Measurements from ENCODE around the gene PPIP5K2. TPM values are rescaled to one million over a fixed set of nuclear protein-coding genes. Genes with fewer than 3 reads are reported as not detected.
"Not testable (repeated sequence)": the region's sequence is repeated elsewhere in the genome, so short reads cannot be mapped to it uniquely, and the experiment has no call there.

The PPIP5K2 gene
- polyA plus RNA-seq (2013, experiment 1 of 2): 37.8 TPM
- polyA plus RNA-seq (2013, experiment 2 of 2): 41.1 TPM

DNA sequence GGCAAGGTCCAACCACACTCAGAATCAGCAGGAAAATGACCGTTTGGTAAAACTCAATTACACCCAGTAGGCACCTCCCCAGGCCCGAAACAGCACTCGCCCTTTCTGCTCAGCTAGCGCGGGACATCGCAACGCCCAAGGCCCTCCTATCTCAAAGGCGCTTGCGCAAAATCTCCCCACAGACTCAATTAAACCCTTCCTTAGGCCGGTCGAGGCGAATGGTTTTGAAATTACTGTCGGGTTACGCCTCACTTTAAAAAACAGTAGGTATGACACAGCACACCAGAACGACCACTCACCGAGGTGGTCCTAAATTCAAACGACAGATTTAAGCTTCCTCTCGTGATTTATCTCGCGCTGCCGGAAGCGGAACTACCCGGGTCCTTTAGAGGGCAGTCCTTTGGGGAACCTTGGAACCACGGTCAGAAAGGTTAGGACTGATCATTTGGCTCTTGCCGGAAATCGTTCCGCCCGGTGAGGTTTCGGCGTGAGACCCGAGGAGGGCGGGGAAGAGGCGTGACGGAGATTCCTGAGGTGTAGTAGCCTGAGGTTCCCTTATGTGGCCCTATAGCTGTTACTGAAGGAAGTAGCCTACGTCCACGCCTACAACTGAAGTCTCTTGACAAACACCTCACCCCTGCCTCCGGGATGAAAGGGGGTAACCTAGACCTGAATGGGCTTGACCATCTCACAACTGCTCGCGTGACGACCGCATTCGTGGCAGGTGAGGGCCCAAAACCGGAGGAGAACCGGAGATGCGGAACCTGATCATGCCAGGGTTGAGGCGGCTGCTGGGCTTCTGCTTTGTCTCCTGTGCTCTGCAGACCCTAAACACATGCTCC lies at the start of gene PPIP5K2, which contains the start of gene GIN1:
Gene PPIP5K2, plus strand, starts transcription at position 537 of the 842 bp plus-strand sequence. CDS start 9,289 bp downstream, outside the sequence.
Gene GIN1, minus strand, starts transcription at position 374 of the 842 bp plus-strand sequence. CDS start 11,431 bp downstream, outside the sequence.
- peak within 1 kb of the TSS; percentile 96 for H3K27ac ChIP-seq (ENCODE audit: low read depth, low read length)
- WGBS: under 1% methylated on average over 46 of the region's 46 CpGs
- no peaks in the 10 kb centered on the region for H3K27me3 ChIP-seq (ENCODE audit: insufficient read depth, low read length)
- H3K9ac ChIP-seq (ENCODE audit: low read depth, low read length): peak within 1 kb of the TSS; percentile 97
- no peaks in the 10 kb centered on the region for H3K9me3 ChIP-seq (ENCODE audit: insufficient read depth, low read depth, low read length)
- peak within 1 kb of the TSS; percentile 98 for H3K4me3 ChIP-seq (ENCODE audit: low read length)
- no peaks in the 10 kb centered on the region for H3K36me3 ChIP-seq (ENCODE audit: insufficient read depth, low read length)
- H3K4me1 ChIP-seq (ENCODE audit: insufficient read depth, low read length): peaks cover 17% of the 10 kb centered on the region; the same call in 1 of the 2 replicates

GRCh38 chr5:103073500-103073899 lies 46.6 kb upstream of the PPIP5K2 start:
- 79% methylated on average over 4 of the region's 4 CpGs for WGBS
- not testable (repeated sequence) for H3K4me1 ChIP-seq (ENCODE audit: insufficient read depth, low read length)

GRCh38 chr5:103075442-103075841 lies 44.7 kb upstream of the PPIP5K2 start:
- Histone ChIP-seq H3K9ac (ENCODE audit: low read depth, low read length) (no peak overlapping the region), H3K4me1 (ENCODE audit: insufficient read depth, low read length) (no peaks in the 10 kb centered on the region), H3K36me3 (ENCODE audit: insufficient read depth, low read length) (no peaks in the 10 kb centered on the region), H3K27ac (ENCODE audit: low read depth, low read length) (no peak overlapping the region), H3K27me3 (ENCODE audit: insufficient read depth, low read length) (no peaks in the 10 kb centered on the region), H3K4me3 (ENCODE audit: low read length) (no peak overlapping the region), H3K9me3 (ENCODE audit: insufficient read depth, low read depth, low read length) (peaks cover 44% of the 10 kb centered on the region)
- 84% methylated on average over 4 of the region's 4 CpGs for WGBS

More at GRCh38 chr5:103073500-103073899, 46.6 kb upstream of the PPIP5K2 start:
- peaks cover 27% of the 10 kb centered on the region for H3K9me3 ChIP-seq (ENCODE audit: insufficient read depth, low read depth, low read length)
- not testable (repeated sequence) for H3K27ac ChIP-seq (ENCODE audit: low read depth, low read length); H3K9ac ChIP-seq (ENCODE audit: low read depth, low read length); H3K4me3 ChIP-seq (ENCODE audit: low read length); H3K27me3 ChIP-seq (ENCODE audit: insufficient read depth, low read length); H3K36me3 ChIP-seq (ENCODE audit: insufficient read depth, low read length)

DNA sequence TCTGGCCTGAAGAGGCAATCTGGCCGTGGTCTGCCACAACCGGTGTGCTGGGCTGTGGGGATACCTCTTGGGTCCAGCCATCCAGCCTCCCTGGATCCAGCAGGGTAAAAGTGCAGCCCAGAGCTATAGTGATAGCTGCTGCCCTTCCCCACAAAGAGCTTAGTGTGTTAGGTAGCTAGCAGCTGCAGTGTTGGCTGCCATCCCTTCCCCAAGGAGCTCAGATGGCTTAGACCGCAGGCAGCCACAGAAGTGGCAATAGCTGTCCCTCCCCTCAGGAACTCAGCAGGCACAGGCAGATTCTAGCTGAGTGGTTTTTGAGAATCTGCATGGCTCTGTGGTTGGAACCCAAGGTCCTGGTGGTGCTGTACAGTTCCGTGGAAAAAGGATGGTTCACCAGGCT lies 40.3 kb upstream of the PPIP5K2 start:
- WGBS: 81% methylated on average over 4 of the region's 4 CpGs
- Histone ChIP-seq H3K4me1 (ENCODE audit: insufficient read depth, low read length) (no peaks in the 10 kb centered on the region), H3K36me3 (ENCODE audit: insufficient read depth, low read length) (peaks cover 10% of the 10 kb centered on the region), H3K9me3 (ENCODE audit: insufficient read depth, low read depth, low read length) (peaks cover 58% of the 10 kb centered on the region), H3K4me3 (ENCODE audit: low read length) (no peak overlapping the region), H3K9ac (ENCODE audit: low read depth, low read length) (no peak overlapping the region), H3K27ac (ENCODE audit: low read depth, low read length) (no peak overlapping the region), H3K27me3 (ENCODE audit: insufficient read depth, low read length) (no peaks in the 10 kb centered on the region)

GRCh38 chr5:103086547-103086946 lies 33.6 kb upstream of the PPIP5K2 start:
- Histone ChIP-seq H3K27ac (ENCODE audit: low read depth, low read length) (no peak overlapping the region), H3K9me3 (ENCODE audit: insufficient read depth, low read depth, low read length) (peaks cover 24% of the 10 kb centered on the region; the same call in 1 of the 2 replicates), H3K4me3 (ENCODE audit: low read length) (no peak overlapping the region), H3K4me1 (ENCODE audit: insufficient read depth, low read length) (no peaks in the 10 kb centered on the region), H3K36me3 (ENCODE audit: insufficient read depth, low read length) (peaks cover 42% of the 10 kb centered on the region), H3K27me3 (ENCODE audit: insufficient read depth, low read length) (no peaks in the 10 kb centered on the region), H3K9ac (ENCODE audit: low read depth, low read length) (no peak overlapping the region)
- no CpG with 5 or more reads among the region's 1 CpG for WGBS

DNA sequence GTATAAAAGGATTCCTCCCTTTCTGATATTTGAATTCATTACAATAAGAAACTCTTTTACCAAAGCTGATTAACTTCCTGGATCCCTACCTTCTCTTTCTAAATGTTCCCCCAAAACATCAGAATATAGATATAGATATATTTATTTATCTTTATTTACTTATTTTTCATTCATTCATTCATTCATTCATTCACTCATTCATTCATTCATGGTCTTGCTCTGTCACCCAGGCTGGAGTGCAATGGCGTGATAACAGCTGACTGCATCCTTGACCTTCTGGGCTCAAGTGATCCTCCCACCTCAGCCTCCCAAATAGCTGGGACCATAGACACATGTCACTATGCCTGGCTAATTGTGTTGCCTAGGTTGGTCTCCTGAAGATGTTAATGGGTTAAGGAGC lies 30.8 kb upstream of the PPIP5K2 start:
- no peak overlapping the region for H3K4me3 ChIP-seq (ENCODE audit: low read length)
- no peaks in the 10 kb centered on the region for H3K4me1 ChIP-seq (ENCODE audit: insufficient read depth, low read length)
- H3K36me3 ChIP-seq (ENCODE audit: insufficient read depth, low read length): peaks cover 40% of the 10 kb centered on the region
- H3K27ac ChIP-seq (ENCODE audit: low read depth, low read length): no peak overlapping the region
- 100% methylated on average over 1 of the region's 1 CpG for WGBS
- no peak overlapping the region for H3K9ac ChIP-seq (ENCODE audit: low read depth, low read length)
- peaks cover 6% of the 10 kb centered on the region; the same call in 1 of the 2 replicates for H3K9me3 ChIP-seq (ENCODE audit: insufficient read depth, low read depth, low read length)
- no peaks in the 10 kb centered on the region for H3K27me3 ChIP-seq (ENCODE audit: insufficient read depth, low read length)

- Histone ChIP-seq H3K36me3 (ENCODE audit: insufficient read depth, low read length) (peaks cover 25% of the 10 kb centered on the region), H3K27ac (ENCODE audit: low read depth, low read length) (no peak overlapping the region), H3K4me1 (ENCODE audit: insufficient read depth, low read length) (no peaks in the 10 kb centered on the region), H3K9me3 (ENCODE audit: insufficient read depth, low read depth, low read length) (no peaks in the 10 kb centered on the region), H3K4me3 (ENCODE audit: low read length) (no peak overlapping the region), H3K27me3 (ENCODE audit: insufficient read depth, low read length) (no peaks in the 10 kb centered on the region), H3K9ac (ENCODE audit: low read depth, low read length) (no peak overlapping the region)
- WGBS: no CpG with 5 or more reads among the region's 1 CpG
Observed at GRCh38 chr5:103090791-103091190, 29.3 kb upstream of the PPIP5K2 start.

DNA sequence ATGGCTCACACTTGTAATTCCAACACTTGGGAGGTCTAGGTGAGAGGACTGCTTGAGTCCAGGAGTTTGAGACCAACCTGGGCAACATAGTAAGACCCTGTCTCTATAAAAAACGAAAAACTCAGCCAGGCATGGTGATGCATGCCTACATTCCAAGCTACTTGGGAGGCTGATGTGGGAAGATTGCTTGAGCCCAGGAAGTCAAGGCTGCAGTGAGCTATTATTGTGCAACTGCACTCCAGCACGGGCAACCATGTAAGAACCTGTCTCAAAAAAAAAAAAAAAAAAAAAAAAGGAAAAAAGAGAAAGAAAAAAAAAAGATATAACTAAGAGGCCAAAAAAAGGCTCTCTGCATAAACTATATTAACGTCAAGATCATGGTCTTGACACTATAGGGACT lies 27.4 kb upstream of the PPIP5K2 start:
- Histone ChIP-seq H3K9me3 (ENCODE audit: insufficient read depth, low read depth, low read length) (no peaks in the 10 kb centered on the region), H3K9ac (ENCODE audit: low read depth, low read length) (no peak overlapping the region), H3K4me1 (ENCODE audit: insufficient read depth, low read length) (no peaks in the 10 kb centered on the region), H3K4me3 (ENCODE audit: low read length) (no peak overlapping the region), H3K27me3 (ENCODE audit: insufficient read depth, low read length) (no peaks in the 10 kb centered on the region), H3K27ac (ENCODE audit: low read depth, low read length) (no peak overlapping the region), H3K36me3 (ENCODE audit: insufficient read depth, low read length) (peaks cover 12% of the 10 kb centered on the region)
- 94% methylated on average over 2 of the region's 3 CpGs for WGBS

DNA sequence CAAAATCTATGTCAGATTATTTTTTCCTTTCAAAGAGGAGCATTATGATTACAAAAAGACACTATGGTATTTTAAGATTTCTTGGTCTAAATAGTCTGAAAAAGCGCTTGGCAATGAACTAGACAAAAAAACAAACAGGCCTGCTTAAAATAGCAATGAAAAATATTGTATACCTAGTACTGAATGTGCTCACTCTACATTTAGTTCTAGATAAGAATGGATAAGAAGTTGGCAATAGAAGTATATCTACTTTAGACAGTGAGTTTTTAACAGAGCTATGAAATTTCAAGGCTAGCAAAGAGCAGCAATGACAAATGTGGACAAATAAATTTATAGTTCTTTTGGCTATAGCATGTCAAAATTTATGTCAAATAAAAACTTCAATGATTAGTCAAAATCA lies 26.4 kb upstream of the PPIP5K2 start:
- H3K36me3 ChIP-seq (ENCODE audit: insufficient read depth, low read length): peaks cover 9% of the 10 kb centered on the region; the same call in 1 of the 2 replicates
- H3K9ac ChIP-seq (ENCODE audit: low read depth, low read length): no peak overlapping the region
- H3K4me3 ChIP-seq (ENCODE audit: low read length): no peak overlapping the region
- H3K27ac ChIP-seq (ENCODE audit: low read depth, low read length): no peak overlapping the region
- no peaks in the 10 kb centered on the region for H3K4me1 ChIP-seq (ENCODE audit: insufficient read depth, low read length)
- H3K27me3 ChIP-seq (ENCODE audit: insufficient read depth, low read length): no peaks in the 10 kb centered on the region
- H3K9me3 ChIP-seq (ENCODE audit: insufficient read depth, low read depth, low read length): no peaks in the 10 kb centered on the region
- 80% methylated on average over 1 of the region's 1 CpG for WGBS

DNA sequence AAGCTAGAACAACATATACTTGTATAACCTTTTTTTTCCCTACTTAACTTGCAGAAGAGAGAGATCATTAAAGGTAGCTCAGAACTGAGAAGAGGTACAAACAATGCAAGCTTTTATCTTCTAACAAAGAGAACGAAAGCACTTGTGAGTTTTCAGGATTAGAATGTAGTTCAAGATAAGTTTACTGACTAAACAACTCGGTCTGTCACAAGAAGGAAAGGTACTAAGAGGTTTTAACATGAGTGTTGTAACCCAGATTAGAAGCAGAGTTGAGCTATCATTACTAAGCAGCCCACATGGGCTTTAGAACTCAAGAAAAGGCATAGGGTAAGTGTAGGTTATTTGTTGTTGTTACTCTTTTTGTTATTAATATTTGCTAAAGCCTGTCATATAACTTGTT lies 25.4 kb upstream of the PPIP5K2 start:
- Histone ChIP-seq H3K27ac (ENCODE audit: low read depth, low read length) (no peak overlapping the region), H3K4me1 (ENCODE audit: insufficient read depth, low read length) (no peaks in the 10 kb centered on the region), H3K9ac (ENCODE audit: low read depth, low read length) (no peak overlapping the region), H3K36me3 (ENCODE audit: insufficient read depth, low read length) (peaks cover 6% of the 10 kb centered on the region; the same call in 1 of the 2 replicates), H3K9me3 (ENCODE audit: insufficient read depth, low read depth, low read length) (no peaks in the 10 kb centered on the region), H3K4me3 (ENCODE audit: low read length) (no peak overlapping the region), H3K27me3 (ENCODE audit: insufficient read depth, low read length) (no peaks in the 10 kb centered on the region)
- WGBS: 92% methylated on average over 2 of the region's 2 CpGs

DNA sequence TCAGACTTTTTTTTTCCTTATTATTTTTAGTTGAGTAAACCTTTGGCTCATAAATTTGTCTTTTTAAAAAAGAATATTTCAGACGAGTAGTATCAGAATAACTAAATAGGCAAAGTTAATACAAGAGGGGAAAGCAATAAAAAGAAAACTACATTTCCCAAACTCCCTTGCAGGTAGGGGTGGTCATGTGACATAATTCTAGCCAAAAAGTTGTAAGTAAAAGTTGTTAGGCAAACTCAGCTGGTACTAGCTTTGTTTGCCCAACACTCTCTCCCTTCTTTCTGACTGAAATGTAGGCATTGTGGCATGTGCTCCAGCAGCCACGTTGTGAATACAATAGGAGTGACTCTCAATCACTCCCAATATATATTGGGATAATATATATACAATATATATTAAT lies 21.1 kb upstream of the PPIP5K2 start:
- H3K4me1 ChIP-seq (ENCODE audit: insufficient read depth, low read length): no peaks in the 10 kb centered on the region
- H3K9me3 ChIP-seq (ENCODE audit: insufficient read depth, low read depth, low read length): no peaks in the 10 kb centered on the region
- H3K36me3 ChIP-seq (ENCODE audit: insufficient read depth, low read length): peaks cover 9% of the 10 kb centered on the region
- no CpG with 5 or more reads among the region's 2 CpGs for WGBS
- H3K4me3 ChIP-seq (ENCODE audit: low read length): no peak overlapping the region
- H3K9ac ChIP-seq (ENCODE audit: low read depth, low read length): no peak overlapping the region
- H3K27ac ChIP-seq (ENCODE audit: low read depth, low read length): no peak overlapping the region
- no peaks in the 10 kb centered on the region for H3K27me3 ChIP-seq (ENCODE audit: insufficient read depth, low read length)
